ENCODE results near the gene TECPR2. TPM values are rescaled to one million over a fixed set of nuclear protein-coding genes. Genes with fewer than 3 reads are reported as not detected.

The TECPR2 gene
- total and polyA plus RNA-seq, 2 donors from 2014 or later = 6.0 to 30.2 TPM

- H3K27ac ChIP-seq (ENCODE audit: low read depth in 2 of 2, low read length in 2 of 2) = no peak overlapping the region
- no peaks in the 10 kb centered on the region for H3K4me1 ChIP-seq (ENCODE audit: control insufficient read depth in 2 of 3, insufficient read depth in 2 of 3, low read depth in 1 of 3, low read length in 3 of 3)
- H3K27me3 ChIP-seq (ENCODE audit: control insufficient read depth, insufficient read depth, low read length) = no peaks in the 10 kb centered on the region
- H3K9ac ChIP-seq (ENCODE audit: low read length in 3 of 3) = no peak overlapping the region
- no peak for TF ChIP-seq CTCF (IDR thresholded peaks at IDR 0.05; ENCODE audit: borderline replicate concordance, extremely low read depth, insufficient read depth)
- no peak overlapping the region for H3K4me3 ChIP-seq (ENCODE audit: low read length in 3 of 3)
- H3K9me3 ChIP-seq (ENCODE audit: control insufficient read depth in 2 of 3, insufficient read depth in 1 of 3, low read length in 3 of 3) = no peaks in the 10 kb centered on the region
- intact Hi-C loops (cut with DNase I) = no loop called here
- peaks cover 0 to under 1% (median 0%) of the 10 kb centered on the region in 3 donors for H3K36me3 ChIP-seq (ENCODE audit: control insufficient read depth in 2 of 3, insufficient read depth in 3 of 3, low read length in 3 of 3)
- FAIRE-seq = no peak
- DNase-seq = peak in 1 of 5 donors; percentile 65
Observed at GRCh38 chr14:102492531-102492910, 129.8 kb downstream of the TECPR2 start.

GRCh38 chr14:102493096-102493495, 130.4 kb downstream of the TECPR2 start:
- peak in 1 of 5 donors; percentile 65 for DNase-seq
- no peak overlapping the region for H3K27ac ChIP-seq (ENCODE audit: low read depth in 2 of 2, low read length in 2 of 2)
- intact Hi-C loops (cut with DNase I) = no loop called here
- no peak overlapping the region for H3K4me3 ChIP-seq (ENCODE audit: low read length in 3 of 3)
- no peaks in the 10 kb centered on the region for H3K4me1 ChIP-seq (ENCODE audit: control insufficient read depth in 2 of 3, insufficient read depth in 2 of 3, low read depth in 1 of 3, low read length in 3 of 3)
- FAIRE-seq = no peak
- no peaks in the 10 kb centered on the region for H3K27me3 ChIP-seq (ENCODE audit: control insufficient read depth, insufficient read depth, low read length)
- no peaks in the 10 kb centered on the region for H3K9me3 ChIP-seq (ENCODE audit: control insufficient read depth in 2 of 3, insufficient read depth in 1 of 3, low read length in 3 of 3)
- no peak overlapping the region for H3K9ac ChIP-seq (ENCODE audit: low read length in 3 of 3)
- H3K36me3 ChIP-seq (ENCODE audit: control insufficient read depth in 2 of 3, insufficient read depth in 3 of 3, low read length in 3 of 3) = peaks cover 0 to 6% (median 0%) of the 10 kb centered on the region in 3 donors
- TF ChIP-seq CTCF (IDR thresholded peaks at IDR 0.05; ENCODE audit: borderline replicate concordance, extremely low read depth, insufficient read depth) = no peak

GRCh38 chr14:102493585-102493984, 130.8 kb downstream of the TECPR2 start:
- Histone ChIP-seq H3K36me3 (ENCODE audit: control insufficient read depth in 2 of 3, insufficient read depth in 3 of 3, low read length in 3 of 3) (peaks cover 0 to 7% (median under 1%) of the 10 kb centered on the region in 3 donors), H3K27ac (ENCODE audit: low read depth in 2 of 2, low read length in 2 of 2) (no peak overlapping the region), H3K4me1 (ENCODE audit: control insufficient read depth in 2 of 3, insufficient read depth in 2 of 3, low read depth in 1 of 3, low read length in 3 of 3) (no peaks in the 10 kb centered on the region), H3K27me3 (ENCODE audit: control insufficient read depth, insufficient read depth, low read length) (no peaks in the 10 kb centered on the region), H3K4me3 (ENCODE audit: low read length in 3 of 3) (no peak overlapping the region), H3K9me3 (ENCODE audit: control insufficient read depth in 2 of 3, insufficient read depth in 1 of 3, low read length in 3 of 3) (no peaks in the 10 kb centered on the region), H3K9ac (ENCODE audit: low read length in 3 of 3) (no peak overlapping the region)
- FAIRE-seq (no peak), DNase-seq (no peak)
- no peak for TF ChIP-seq CTCF (IDR thresholded peaks at IDR 0.05; ENCODE audit: borderline replicate concordance, extremely low read depth, insufficient read depth)
- intact Hi-C loops (cut with DNase I) = no loop called here
